Stimulated activated CD4-positive, alpha-beta T cell treated with anti-CD3 and anti-CD28 coated beads, TNF-alpha, amount 100 ng/mL, for 24 hours (primary cell): ENCODE measurements around the gene RHBDL3.

ENCODE experiments used
- DNase-seq, 3 experiments: peaks; one replicate each; pipeline ENCODE4 v3.0.0-alpha.2; 2020; ENCODE audit warnings: low read depth in 3 of 3

Gene RHBDL3

GRCh38 chr17:32266389-32267301 is 1.0 kb downstream of the RHBDL3 start:
- peak in 1 of 3 experiments; percentile 29 for DNase-seq

- DNase-seq = peak in 1 of 3 experiments; percentile 21
Observed at GRCh38 chr17:32267690-32268205, 2.1 kb downstream of the RHBDL3 start.

DNA sequence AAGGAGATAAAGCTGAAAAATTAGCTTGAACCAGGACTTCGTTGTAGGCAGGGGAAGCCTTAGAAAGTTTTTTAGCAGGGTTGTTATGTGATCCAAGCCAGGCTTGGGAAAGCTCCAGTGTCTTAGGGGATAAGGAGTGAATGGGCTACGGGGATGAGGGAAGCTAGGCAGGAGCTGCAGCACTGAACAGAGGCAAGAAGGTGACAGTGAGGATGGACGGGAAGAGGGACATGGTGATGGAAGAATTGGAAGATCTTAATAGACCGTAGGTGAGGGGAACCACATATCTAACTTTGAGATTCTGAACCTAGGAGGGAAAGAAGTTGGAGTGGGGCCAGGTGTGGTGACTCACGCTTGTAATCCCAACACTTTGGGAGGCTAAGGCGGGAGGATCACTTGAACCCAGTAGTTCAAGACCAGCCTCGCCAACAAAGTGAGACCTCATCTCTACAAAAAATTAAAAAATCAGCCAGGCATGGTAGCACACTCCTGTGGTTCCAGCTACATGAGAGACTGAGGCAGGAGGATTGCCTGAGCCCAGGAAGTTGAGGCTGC is 3.2 kb downstream of the RHBDL3 start:
- no peak for DNase-seq

GRCh38 chr17:32269377-32269776 is 3.7 kb downstream of the RHBDL3 start:
- no peak for DNase-seq

- no peak for DNase-seq
Observed at GRCh38 chr17:32271844-32272243, 6.2 kb downstream of the RHBDL3 start.

GRCh38 chr17:32274101-32274500 is 8.5 kb downstream of the RHBDL3 start:
- DNase-seq = no peak

DNA sequence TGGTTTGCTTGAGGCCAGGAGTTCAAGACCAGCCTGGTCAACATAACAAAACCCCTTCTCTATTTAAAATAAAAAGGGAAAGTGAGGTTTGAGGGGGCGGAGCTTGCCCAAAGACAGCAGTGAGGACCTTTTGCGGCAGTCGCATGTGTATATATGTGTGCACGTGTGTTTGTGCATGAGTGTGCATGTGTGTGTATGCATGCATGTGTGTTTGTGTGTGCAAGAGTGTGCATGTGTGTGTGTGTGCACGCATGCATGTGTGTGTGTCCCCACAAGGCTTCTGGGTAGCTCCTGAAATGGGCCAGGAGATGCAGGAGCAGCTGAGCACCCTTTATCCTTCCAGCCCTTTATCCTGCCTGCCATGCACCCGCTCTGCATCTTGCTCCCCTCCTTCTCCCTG is 9.0 kb downstream of the RHBDL3 start:
- no peak for DNase-seq

DNA sequence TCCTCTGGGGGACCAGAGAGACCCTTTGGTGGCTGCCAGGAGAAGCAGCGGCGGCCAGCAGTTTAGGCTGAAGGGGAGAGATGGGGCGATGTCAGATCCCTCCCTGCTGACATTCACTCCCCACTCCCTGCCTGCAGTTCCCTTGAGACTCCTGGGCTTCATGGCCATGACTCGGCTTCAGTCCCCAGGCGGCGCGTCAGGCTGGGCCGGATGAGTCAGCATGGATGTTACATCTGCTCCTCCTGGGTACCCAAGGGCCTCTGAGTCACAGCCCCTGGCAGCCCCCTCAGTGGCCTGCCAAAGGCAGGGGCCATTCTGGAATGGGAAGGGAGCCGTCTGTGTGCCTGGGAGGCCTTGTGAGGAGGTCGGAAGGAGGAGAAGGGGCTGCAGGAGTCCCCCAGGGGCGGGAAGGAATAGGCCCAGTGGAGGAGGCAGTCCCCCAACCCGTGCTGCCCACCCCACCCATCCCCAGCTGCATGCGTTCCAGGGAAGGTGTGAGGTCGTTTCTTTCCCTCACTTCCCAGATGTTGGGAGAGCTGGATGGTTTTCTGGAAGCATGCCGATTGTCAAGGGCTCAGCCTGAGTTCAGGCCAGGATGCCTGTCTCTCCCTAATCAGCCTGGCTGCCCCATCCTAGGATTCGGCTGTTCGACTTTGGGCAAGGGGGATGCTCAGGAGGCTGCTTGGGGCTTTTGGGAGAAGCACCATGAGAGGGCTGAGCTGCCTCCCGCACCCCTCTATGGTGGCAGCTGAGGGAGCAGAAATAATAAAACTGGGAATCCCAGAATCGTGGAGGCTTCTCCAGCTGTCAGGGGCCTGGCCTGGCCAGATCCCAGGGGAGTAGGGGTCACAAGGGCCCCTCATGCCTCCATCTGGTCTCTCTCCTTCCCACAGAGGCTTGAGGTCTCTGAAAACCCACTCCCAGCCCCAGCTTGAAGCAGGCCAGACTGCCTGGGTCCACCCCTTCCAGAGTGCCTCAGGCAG is 9.7 kb downstream of the RHBDL3 start:
- DNase-seq = peak in 1 of 3 experiments; percentile 12

- DNase-seq = no peak
Observed at GRCh38 chr17:32276171-32276601, 10.6 kb downstream of the RHBDL3 start.

- no peak for DNase-seq
Observed at GRCh38 chr17:32277284-32277683, 11.7 kb downstream of the RHBDL3 start.

DNA sequence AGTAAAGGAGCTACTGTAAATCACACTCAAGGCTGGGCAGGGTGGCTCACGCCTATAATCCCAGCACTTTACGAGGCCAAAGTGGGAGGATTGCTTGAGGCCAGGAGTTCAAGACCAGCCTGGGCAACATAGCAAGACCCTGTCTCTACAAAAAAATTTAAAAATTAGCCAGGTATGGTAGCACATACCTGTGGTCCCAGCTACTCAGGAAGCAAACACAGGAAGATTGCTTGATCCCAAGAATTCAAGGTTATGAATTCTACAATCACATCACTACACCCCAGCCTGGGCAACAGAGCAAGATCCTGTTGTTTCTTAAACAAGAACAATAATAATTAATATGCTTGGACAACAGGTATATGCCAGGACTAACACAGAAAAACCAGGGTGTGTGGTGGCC is 13.2 kb downstream of the RHBDL3 start:
- no peak for DNase-seq

DNA sequence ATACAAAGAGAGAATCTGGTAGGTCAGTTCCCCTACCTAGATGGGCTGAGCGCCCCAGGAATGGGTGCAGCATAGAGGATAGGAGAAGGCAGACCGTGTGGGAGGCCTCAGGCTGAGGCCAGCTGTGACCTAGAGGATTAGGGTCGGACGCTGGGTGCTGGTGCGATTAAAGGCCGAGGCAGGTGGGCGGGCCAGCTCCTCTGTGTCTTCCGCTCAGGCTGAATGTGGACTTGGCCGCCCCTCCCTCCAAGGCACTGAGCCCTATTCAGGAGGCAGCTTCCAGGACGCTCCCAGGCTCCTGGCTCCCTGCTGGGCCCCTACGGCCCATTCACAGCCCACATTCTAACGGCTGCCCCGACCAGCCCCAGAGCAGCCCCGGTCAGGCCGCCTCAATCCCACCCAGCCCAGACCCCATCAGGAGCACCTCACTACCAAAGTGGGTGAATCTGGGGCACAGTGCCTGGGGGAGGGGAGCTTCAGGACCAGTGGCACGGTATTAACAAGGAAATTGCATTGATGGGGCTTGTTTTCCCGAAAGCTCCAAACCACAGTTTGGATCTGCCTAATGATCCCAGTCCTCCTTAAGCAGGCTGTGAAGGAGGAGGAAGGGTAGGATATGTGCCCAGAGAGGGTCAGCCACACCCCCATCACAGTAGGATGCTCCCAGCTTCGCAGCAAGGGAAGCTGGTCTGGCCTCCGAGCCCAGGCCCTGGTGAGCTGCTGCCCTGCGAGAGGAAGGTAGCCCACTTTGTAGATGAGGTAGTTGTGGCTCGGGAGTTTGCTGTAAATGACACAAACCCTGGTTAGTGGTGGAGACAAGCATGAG is 14.5 kb downstream of the RHBDL3 start:
- DNase-seq = no peak

GRCh38 chr17:32281011-32281451 is 15.4 kb downstream of the RHBDL3 start:
- no peak for DNase-seq

- DNase-seq = no peak
Observed at GRCh38 chr17:32283745-32284201, 18.1 kb downstream of the RHBDL3 start.

DNA sequence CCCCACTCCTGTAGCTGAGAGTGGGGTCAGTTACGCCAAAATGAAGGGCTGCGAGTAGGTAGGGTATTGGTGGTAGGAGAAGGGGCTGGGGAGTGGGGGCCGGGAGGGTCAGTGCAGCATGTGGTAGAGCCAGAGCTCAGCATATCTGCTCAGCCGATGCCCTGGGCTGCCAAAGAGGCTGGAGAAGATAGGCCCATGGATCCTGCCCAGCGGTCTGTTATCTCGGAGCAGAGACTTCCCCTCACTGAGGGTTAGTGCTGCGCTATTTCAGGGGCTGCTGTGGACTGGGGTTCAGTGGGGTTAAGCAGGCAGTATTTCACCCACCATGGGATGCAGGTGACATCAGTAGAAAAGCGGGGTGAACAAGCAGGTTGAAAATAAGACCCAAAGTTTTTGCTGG is 19.7 kb downstream of the RHBDL3 start:
- DNase-seq = no peak

DNA sequence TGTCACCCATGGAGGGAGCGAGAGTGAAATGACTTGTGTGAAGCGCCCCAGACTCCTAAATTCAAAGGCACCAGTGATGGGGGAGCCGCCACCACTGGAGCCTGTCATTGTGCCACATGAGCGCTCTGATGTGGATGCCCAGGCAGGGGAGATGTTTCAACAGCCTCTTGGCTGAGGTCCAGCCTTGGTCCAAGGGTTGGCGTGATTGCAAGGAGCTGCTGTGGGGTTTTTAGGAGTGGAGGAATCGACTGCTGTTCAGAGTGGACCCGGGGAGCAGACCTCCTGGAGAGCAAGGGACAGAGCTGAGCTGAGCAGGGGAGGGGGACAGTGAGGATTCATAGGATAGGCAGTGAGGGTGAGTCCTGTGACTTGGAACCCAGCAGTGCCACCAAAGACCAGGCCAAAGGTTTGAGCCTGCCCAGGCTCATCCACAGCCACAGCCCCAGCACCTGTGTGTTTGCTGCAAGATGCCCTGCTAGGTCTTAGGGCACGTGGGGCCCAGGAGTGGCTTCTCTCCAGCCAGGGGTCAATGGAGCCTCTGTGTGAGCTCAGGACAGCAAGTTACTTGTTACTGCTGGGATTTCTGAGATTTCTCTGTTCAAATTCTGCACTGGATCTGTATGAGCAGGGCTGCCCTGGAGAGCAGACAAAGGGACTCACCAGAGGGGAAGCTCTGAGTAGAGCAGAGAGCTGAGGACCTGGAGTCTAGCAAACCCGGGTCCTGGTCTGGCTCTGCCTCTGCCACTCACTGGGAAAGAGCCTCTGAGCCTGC is 20.3 kb downstream of the RHBDL3 start:
- no peak for DNase-seq

DNA sequence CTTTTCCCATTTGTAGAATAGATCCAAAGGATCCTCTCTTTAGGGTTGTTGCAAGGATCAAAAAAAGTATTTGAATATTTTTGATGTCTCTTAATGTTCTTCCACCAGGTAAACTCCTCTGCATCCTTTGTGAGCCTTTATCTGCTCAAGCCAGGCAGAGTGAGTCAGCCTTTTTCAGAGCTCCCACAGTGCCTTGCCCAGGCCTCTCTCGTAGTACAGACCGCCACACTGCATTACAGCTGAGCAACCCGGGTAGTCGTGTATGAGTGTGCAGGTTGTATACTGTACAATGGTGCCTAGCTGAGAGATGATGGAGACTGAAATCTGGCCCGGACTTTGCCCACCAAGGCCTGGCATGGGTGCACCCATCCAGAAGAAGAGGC is 20.9 kb downstream of the RHBDL3 start:
- no peak for DNase-seq

DNA sequence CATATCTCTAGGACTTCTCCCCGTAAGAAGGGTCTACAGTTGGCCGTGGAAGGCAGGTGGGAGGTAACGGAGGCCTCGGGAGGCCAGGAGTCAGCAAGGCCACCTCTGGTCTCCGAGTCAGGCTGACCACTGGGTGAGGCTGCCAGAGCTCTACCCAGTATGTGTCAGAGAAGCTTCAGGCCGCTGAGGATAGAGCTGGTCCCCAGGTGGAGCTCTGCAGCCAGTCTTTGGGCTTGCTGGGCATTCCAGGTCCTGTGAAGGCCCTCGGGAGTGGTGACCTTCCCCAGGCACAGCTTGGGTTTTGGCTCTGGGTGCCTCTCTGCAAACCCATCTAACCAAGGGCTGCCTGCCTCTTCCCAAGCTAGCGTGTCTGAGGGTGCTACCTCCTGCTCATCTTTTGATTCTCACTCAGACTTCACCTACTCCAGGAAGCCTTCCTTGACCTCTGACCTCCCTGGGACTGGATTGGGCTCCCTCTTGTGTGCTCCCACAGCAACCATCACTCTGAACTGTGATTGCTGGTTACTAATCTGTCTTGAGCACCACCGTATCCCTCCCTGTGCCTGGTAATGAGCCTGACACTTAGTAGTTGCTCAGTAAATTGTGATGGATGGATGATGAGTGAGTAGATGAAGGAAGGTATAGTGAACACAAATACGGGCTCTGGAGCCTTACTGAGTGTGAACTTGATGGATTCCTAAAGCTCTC is 22.3 kb downstream of the RHBDL3 start:
- no peak for DNase-seq

DNA sequence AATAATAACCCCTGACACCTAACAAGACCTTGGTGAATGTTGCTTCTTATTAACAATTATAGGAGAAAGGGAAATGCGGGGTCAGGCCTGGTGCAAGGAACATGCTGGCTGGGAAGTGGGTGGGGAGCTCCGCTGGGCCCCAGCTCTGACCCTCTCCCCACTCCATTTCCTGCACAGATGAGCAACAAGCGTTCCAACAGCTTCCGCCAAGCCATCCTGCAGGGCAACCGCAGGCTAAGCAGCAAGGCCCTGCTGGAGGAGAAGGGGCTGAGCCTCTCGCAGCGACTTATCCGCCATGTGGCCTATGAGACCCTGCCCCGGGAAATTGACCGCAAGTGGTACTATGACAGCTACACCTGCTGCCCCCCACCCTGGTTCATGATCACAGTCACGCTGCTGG is 23.0 kb downstream of the RHBDL3 start:
- DNase-seq = no peak
